ENCODE results near the gene B4GAT1. TPM values are rescaled to one million over a fixed set of nuclear protein-coding genes. Genes with fewer than 3 reads are reported as not detected.

The B4GAT1 gene
- total and polyA plus RNA-seq, 2 donors (not counting 3 experiments of a cell fraction or from before 2014, with no cell fraction given): 21.2 to 21.6 TPM

DNA sequence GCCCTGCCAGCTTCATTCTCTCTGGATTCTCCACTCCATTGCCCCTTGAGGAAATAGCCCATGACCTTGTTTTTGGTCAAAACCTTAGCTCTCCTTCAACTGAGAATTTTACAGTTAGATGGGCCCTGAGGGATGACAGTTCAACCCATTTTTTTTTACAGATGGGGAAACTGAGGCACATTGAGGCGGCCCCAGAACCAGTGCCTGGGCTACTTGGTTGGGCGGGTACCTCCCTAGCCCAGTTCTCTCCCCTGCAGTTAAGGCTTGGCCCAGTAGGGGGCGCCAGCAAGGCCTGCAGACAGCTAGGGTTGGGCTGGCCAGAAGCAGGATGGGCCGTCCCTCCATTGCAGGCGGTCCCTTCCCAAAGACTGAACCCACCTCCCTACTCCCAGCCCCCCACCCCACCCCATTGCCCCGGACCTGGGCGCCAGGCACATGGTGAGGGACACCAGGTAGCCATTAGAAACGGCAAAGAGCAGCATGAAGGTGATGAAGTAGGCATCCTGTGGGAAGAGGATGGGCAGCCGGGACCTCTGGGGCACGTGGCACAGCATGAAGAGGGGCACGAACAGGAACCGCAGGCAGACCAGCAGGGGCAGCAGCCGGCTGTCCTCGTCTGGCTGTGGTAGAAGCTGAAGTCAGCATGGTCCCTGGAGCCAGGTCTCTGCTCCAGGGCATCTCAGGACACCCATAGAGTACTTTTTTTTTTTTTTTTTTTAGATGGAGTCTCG, 16.5 kb upstream of the B4GAT1 start:
- H3K4me3 ChIP-seq (replicated peaks in 1 of 3; ENCODE audit: insufficient read depth in 1 of 3, low read depth in 1 of 3, low read length in 3 of 3): no peak overlapping the region
- no peaks in the 10 kb centered on the region for H3K9me3 ChIP-seq (replicated peaks; ENCODE audit: control insufficient read depth, insufficient read depth, low read length)
- no peaks in the 10 kb centered on the region for H4K20me1 ChIP-seq (replicated peaks; ENCODE audit: control insufficient read depth, extremely low read depth, insufficient read depth, low read length)
- FAIRE-seq: no peak
- CTCF ChIA-PET: interaction anchor here (0.7 to 2.5 kb wide), 13 partner anchors 7 to 69 kb away, joined by 3 to 12 read pairs (median 4); partner anchors contain the start of gene B4GAT1
- intact Hi-C loops (cut with micrococcal nuclease): no loop called here
- TF ChIP-seq JUN (IDR thresholded peaks at IDR 0.05; ENCODE audit: borderline replicate concordance, insufficient read depth, insufficient read length, low read depth): no peak
- TF ChIP-seq, protein P1, sequence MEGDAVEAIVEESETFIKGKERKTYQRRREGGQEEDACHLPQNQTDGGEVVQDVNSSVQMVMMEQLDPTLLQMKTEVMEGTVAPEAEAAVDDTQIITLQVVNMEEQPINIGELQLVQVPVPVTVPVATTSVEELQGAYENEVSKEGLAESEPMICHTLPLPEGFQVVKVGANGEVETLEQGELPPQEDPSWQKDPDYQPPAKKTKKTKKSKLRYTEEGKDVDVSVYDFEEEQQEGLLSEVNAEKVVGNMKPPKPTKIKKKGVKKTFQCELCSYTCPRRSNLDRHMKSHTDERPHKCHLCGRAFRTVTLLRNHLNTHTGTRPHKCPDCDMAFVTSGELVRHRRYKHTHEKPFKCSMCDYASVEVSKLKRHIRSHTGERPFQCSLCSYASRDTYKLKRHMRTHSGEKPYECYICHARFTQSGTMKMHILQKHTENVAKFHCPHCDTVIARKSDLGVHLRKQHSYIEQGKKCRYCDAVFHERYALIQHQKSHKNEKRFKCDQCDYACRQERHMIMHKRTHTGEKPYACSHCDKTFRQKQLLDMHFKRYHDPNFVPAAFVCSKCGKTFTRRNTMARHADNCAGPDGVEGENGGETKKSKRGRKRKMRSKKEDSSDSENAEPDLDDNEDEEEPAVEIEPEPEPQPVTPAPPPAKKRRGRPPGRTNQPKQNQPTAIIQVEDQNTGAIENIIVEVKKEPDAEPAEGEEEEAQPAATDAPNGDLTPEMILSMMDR (IDR thresholded peaks at IDR 0.05; ENCODE audit: extremely low read depth in 1 of 2, insufficient read depth in 1 of 2, low read depth in 1 of 2, low read length in 2 of 2): peak; percentile 67 to 81
- H3K9ac ChIP-seq (replicated peaks; ENCODE audit: extremely low read depth, insufficient read depth, low read length): no peak overlapping the region
- H3K9me1 ChIP-seq (replicated peaks; ENCODE audit: control insufficient read depth, extremely low read depth, insufficient read depth, low read length): no peaks in the 10 kb centered on the region
- no TSS peak for BruUV-seq (replicated peaks)
- no peaks in the 10 kb centered on the region for H3K27me3 ChIP-seq (ENCODE audit: control insufficient read depth in 2 of 2, insufficient read depth in 2 of 2, low read length in 2 of 2)
- dilution Hi-C loops (cut with MboI; ENCODE audit: extremely low pct_ligation_motif_present, low sequenced_read_pairs): no loop called here
- no peak overlapping the region for H3K27ac ChIP-seq (ENCODE audit: insufficient read depth, low read depth, low read length)
- H3K4me2 ChIP-seq (ENCODE audit: insufficient read depth, low read length): no peak overlapping the region
- no peak for DNase-seq (ENCODE audit: low read depth, low spot score)
- no peaks in the 10 kb centered on the region for H3K36me3 ChIP-seq (ENCODE audit: control insufficient read depth in 2 of 2, extremely low read depth in 1 of 2, insufficient read depth in 2 of 2, low read length in 2 of 2)
- H2AFZ ChIP-seq (ENCODE audit: low read depth, low read length): no peak overlapping the region
- no peaks in the 10 kb centered on the region for H3K4me1 ChIP-seq (ENCODE audit: control insufficient read depth, extremely low read depth, insufficient read depth, low read length)
- POLR2A ChIA-PET: no interaction called here
- no peaks in the 10 kb centered on the region for H3K79me2 ChIP-seq (ENCODE audit: control insufficient read depth, insufficient read depth, low read length)

DNA sequence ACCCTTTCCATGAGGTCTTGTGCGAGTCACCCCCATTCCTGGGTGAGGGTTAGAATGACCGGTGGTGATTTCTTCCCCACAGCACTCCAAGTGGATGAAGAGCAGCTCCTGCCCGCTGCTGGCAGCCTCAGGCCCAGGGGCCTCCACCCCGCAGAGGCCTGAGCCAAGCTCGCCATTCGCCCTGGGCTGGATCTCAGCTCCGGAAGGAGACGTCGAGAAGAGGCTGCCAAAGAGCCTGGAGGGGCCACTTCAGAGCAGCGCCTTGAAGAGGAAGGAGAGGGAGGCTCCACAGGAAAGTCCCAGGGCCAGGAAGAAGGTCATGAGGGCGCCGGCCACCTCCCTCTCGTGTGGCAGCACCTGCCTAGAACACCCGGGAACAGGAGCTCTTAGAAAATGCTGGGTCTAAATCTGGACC, 15.8 kb upstream of the B4GAT1 start:
- dilution Hi-C loops (cut with MboI; ENCODE audit: extremely low pct_ligation_motif_present, low sequenced_read_pairs): no loop called here
- no peak overlapping the region for H3K4me3 ChIP-seq (replicated peaks in 1 of 3; ENCODE audit: insufficient read depth in 1 of 3, low read depth in 1 of 3, low read length in 3 of 3)
- POLR2A ChIA-PET: no interaction called here
- H3K4me1 ChIP-seq (ENCODE audit: control insufficient read depth, extremely low read depth, insufficient read depth, low read length): no peaks in the 10 kb centered on the region
- CTCF ChIA-PET: interaction anchor here (0.7 to 2.5 kb wide), 12 partner anchors 9 to 70 kb away, joined by 3 to 12 read pairs (median 4); partner anchors contain the start of gene B4GAT1
- H2AFZ ChIP-seq (ENCODE audit: low read depth, low read length): no peak overlapping the region
- FAIRE-seq (no peak), DNase-seq (ENCODE audit: low read depth, low spot score) (no peak)
- H3K9me3 ChIP-seq (replicated peaks; ENCODE audit: control insufficient read depth, insufficient read depth, low read length): no peaks in the 10 kb centered on the region
- TF ChIP-seq POLR2A (IDR thresholded peaks at IDR 0.05; ENCODE audit: low read depth, low read length) (no peak), JUN (IDR thresholded peaks at IDR 0.05; ENCODE audit: borderline replicate concordance, insufficient read depth, insufficient read length, low read depth) (no peak), POLR2AphosphoS5 (IDR thresholded peaks at IDR 0.05; ENCODE audit: insufficient read depth, low read depth, low read length) (no peak), GATA2 (IDR thresholded peaks at IDR 0.05; ENCODE audit: insufficient read depth, insufficient read length, low read depth, low read length) (no peak), EZH2 (IDR thresholded peaks at IDR 0.05; ENCODE audit: borderline replicate concordance, low read depth, low read length, severe bottlenecking) (no peak), MYC (IDR thresholded peaks at IDR 0.05; ENCODE audit: low read depth, low read length) (no peak), FOS (IDR thresholded peaks at IDR 0.05; ENCODE audit: borderline replicate concordance, insufficient read depth, low read length) (no peak)
- TF ChIP-seq, protein P2, sequence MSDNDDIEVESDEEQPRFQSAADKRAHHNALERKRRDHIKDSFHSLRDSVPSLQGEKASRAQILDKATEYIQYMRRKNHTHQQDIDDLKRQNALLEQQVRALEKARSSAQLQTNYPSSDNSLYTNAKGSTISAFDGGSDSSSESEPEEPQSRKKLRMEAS (IDR thresholded peaks at IDR 0.05; ENCODE audit: insufficient read depth, insufficient read length): no peak
- TF ChIP-seq, protein P1 (IDR thresholded peaks at IDR 0.05; ENCODE audit: extremely low read depth in 1 of 2, insufficient read depth in 1 of 2, low read depth in 1 of 2, low read length in 2 of 2): no peak
- no peaks in the 10 kb centered on the region for H3K79me2 ChIP-seq (ENCODE audit: control insufficient read depth, insufficient read depth, low read length)
- H4K20me1 ChIP-seq (replicated peaks; ENCODE audit: control insufficient read depth, extremely low read depth, insufficient read depth, low read length): no peaks in the 10 kb centered on the region
- no peaks in the 10 kb centered on the region for H3K9me1 ChIP-seq (replicated peaks; ENCODE audit: control insufficient read depth, extremely low read depth, insufficient read depth, low read length)
- H3K9ac ChIP-seq (replicated peaks; ENCODE audit: extremely low read depth, insufficient read depth, low read length): no peak overlapping the region
- no peaks in the 10 kb centered on the region for H3K36me3 ChIP-seq (ENCODE audit: control insufficient read depth in 2 of 2, extremely low read depth in 1 of 2, insufficient read depth in 2 of 2, low read length in 2 of 2)
- intact Hi-C loops (cut with micrococcal nuclease): no loop called here
- no peak overlapping the region for H3K4me2 ChIP-seq (ENCODE audit: insufficient read depth, low read length)
- H3K27me3 ChIP-seq (ENCODE audit: control insufficient read depth in 2 of 2, insufficient read depth in 2 of 2, low read length in 2 of 2): no peaks in the 10 kb centered on the region
- no TSS peak for BruUV-seq (replicated peaks)
- H3K27ac ChIP-seq (ENCODE audit: insufficient read depth, low read depth, low read length): no peak overlapping the region
